Activated CD8-positive, alpha-beta memory T cell treated with anti-CD3 and anti-CD28 coated beads, Interleukin-2, amount 50 U/mL, for 48 hours (primary cell): ENCODE data around the gene TRDN.

Experiments used
- DNase-seq: peaks from one replicate; pipeline ENCODE4 v3.0.0-alpha.2; 2020

TRDN gene, protein sequence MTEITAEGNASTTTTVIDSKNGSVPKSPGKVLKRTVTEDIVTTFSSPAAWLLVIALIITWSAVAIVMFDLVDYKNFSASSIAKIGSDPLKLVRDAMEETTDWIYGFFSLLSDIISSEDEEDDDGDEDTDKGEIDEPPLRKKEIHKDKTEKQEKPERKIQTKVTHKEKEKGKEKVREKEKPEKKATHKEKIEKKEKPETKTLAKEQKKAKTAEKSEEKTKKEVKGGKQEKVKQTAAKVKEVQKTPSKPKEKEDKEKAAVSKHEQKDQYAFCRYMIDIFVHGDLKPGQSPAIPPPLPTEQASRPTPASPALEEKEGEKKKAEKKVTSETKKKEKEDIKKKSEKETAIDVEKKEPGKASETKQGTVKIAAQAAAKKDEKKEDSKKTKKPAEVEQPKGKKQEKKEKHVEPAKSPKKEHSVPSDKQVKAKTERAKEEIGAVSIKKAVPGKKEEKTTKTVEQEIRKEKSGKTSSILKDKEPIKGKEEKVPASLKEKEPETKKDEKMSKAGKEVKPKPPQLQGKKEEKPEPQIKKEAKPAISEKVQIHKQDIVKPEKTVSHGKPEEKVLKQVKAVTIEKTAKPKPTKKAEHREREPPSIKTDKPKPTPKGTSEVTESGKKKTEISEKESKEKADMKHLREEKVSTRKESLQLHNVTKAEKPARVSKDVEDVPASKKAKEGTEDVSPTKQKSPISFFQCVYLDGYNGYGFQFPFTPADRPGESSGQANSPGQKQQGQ

DNA sequence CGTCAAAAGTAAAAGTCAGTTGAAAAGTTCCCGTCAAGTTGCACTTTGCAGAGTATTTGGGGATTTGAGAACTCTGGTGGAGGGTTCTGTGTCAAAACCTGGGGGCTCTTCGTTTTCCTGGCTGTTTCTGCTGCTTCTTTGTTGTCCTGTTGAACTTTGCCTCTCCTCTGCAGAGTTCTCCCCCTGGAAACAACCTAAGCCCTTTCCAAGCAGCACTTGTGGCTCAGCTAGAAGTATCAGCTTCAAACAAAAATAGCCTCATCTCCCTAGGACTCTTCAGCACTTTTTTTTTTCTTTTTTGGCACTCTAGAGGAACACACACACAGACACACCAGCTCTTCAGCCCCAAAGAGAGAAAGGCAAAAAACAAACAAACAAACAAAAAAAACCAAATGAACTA, at the start of gene TRDN:
Gene TRDN (minus strand): TSS at position 169 of the 400 bp plus-strand sequence. CDS start 175 bp downstream, outside the sequence.
- no peak for DNase-seq

DNA sequence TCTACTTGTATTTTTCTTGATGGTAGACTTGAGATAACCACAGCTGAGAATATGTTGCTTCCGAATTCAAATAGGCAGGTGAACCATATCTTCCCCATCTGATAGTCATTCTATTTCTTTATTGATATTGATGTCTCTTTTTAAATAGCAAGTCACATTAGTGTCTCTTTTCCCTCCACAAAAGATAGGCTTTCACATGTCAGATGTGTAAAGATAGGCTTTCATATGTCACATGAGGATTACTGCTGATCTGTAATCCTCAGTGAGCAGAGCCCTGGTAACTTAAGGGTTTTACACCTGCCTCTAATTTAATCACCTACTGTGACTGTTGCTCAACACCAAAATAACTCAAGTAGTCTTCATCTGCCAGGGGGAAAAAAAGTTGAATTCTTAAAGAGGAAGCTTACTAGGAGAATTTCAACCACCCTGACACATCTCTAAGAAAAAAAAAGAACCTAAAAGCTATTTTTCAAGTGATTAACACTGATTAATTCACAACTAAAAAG, 45.3 kb upstream of the TRDN start:
- DNase-seq = no peak

- no peak for DNase-seq
These were observed 41.1 kb upstream of the TRDN start for GRCh38 chr6:123677897-123678296.

GRCh38 chr6:123676793-123677192, 40.0 kb upstream of the TRDN start:
- no peak for DNase-seq

- no peak for DNase-seq
These were observed 32.3 kb upstream of the TRDN start for GRCh38 chr6:123668965-123669591.

DNA sequence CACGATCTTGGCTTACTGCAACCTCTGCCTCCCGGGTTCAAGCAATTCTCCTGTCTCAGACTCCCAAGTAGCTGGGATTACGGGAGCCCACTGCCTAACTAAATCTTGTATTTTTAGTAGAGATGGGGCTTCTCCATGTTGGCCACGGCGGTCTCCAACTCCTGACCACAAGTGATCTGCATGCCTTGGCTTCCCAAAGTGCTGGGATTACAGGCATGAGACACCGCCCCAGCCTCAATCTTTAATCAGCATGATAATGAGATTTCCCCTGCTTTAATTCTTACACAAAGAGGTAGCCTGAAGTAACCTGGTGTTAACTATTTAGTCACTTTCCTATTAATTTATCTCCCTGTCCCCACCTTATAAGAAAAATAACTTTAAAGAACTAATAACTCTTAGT, 31.3 kb upstream of the TRDN start:
- no peak for DNase-seq

GRCh38 chr6:123663436-123663835, 26.7 kb upstream of the TRDN start:
- DNase-seq = no peak

- no peak for DNase-seq
These were observed 26.0 kb upstream of the TRDN start for GRCh38 chr6:123662757-123663156.

- no peak for DNase-seq
These were observed 24.5 kb upstream of the TRDN start for GRCh38 chr6:123661105-123661891.

- DNase-seq = no peak
These were observed 23.4 kb upstream of the TRDN start for GRCh38 chr6:123659960-123660748.

GRCh38 chr6:123658848-123659247, 22.1 kb upstream of the TRDN start:
- DNase-seq = no peak

- DNase-seq = no peak
These were observed 19.0 kb upstream of the TRDN start for GRCh38 chr6:123655521-123656306.

- no peak for DNase-seq
These were observed 12.0 kb upstream of the TRDN start for GRCh38 chr6:123648723-123649122.

GRCh38 chr6:123648020-123648580, 11.3 kb upstream of the TRDN start:
- no peak for DNase-seq

- no peak for DNase-seq
These were observed 4.7 kb upstream of the TRDN start for GRCh38 chr6:123641497-123641896.

GRCh38 chr6:123640567-123641187, 3.9 kb upstream of the TRDN start:
- DNase-seq = no peak

- DNase-seq = no peak
These were observed 2.1 kb upstream of the TRDN start for GRCh38 chr6:123638865-123639264.

GRCh38 chr6:123636282-123636681, 468 bp downstream of the TRDN start:
- DNase-seq = no peak

GRCh38 chr6:123635567-123635966, 1.2 kb downstream of the TRDN start:
- DNase-seq = no peak

DNA sequence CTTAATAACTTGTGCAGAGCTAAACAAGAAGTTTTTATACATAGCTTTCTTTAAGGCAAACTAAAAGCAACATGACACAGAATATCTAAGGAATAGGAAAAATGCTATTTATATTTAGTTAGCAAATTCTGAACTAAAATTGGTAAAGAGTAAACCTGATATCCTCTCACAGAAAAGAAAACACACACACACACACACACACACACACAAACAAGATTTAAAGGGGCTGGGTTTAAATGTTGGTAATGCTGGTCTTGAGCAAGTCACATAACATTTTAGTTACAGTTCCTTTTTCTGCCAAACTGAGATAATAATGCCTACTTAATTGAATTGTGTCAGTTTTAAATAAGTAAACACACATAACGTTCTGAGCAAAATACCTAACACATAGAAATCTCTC, 1.6 kb downstream of the TRDN start:
- no peak for DNase-seq
